Subcutaneous abdominal adipose tissue (tissue), 5 donors: ENCODE results near the gene CXCL3.

Experiments used
- H3K27ac ChIP-seq: one replicate; pipeline ENCODE4 v1.7.0; 2013; ENCODE audit warnings: low read depth, mild to moderate bottlenecking, inconsistent platforms, low read length, moderate library complexity
- H3K27me3 ChIP-seq, 5 donors: one replicate each; pipeline ENCODE4 v1.7.0; 2013; ENCODE audit warnings: low read length in 5 of 5, inconsistent platforms in 1 of 5; ENCODE audit not compliant: control insufficient read depth in 5 of 5, insufficient read depth in 4 of 5
- H3K36me3 ChIP-seq, 5 donors: one replicate each; pipeline ENCODE4 v1.7.0; 2013; ENCODE audit warnings: low read length in 5 of 5; ENCODE audit not compliant: control insufficient read depth in 5 of 5, insufficient read depth in 5 of 5
- H3K4me1 ChIP-seq, 5 donors: one replicate each; pipeline ENCODE4 v1.7.0; 2013; ENCODE audit warnings: low read length in 5 of 5, mild to moderate bottlenecking in 3 of 5, moderate library complexity in 1 of 5; ENCODE audit not compliant: control insufficient read depth in 5 of 5, insufficient read depth in 5 of 5
- H3K4me3 ChIP-seq, 5 donors: one replicate each; pipeline ENCODE4 v1.7.0; 2013; ENCODE audit warnings: low read length in 5 of 5, low read depth in 1 of 5
- H3K9ac ChIP-seq, 5 donors: one replicate each; pipeline ENCODE4 v1.7.0; 2013; ENCODE audit warnings: low read length in 5 of 5, mild to moderate bottlenecking in 4 of 5, moderate library complexity in 3 of 5
- H3K9me3 ChIP-seq, 5 donors: one replicate each; pipeline ENCODE4 v1.7.0; 2013; ENCODE audit warnings: low read length in 5 of 5; ENCODE audit not compliant: control insufficient read depth in 5 of 5
- donor health status: healthy.
- donor health status: healthy.
- donor health status: healthy.
- donor health status: healthy.
- donor health status: healthy.

Gene CXCL3

DNA sequence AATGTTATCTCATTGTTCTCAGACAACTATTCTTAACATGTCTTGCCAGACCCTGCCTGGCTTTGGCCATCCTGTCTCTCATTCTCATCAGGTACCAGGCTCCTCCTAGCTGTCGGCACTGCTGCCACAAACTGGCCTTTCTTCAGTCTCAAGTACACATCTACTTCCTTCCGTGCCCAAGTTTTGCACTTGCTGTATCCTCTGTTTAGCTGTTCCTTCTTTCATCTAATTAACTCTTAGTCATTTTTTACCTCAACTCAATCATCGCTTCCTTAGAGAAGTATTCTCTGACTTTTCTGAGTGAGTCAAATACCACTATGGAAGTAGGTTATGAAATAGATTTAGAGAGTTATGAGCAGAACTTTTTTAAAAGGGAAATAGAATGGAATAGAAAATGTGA, 19.7 kb downstream of the CXCL3 start:
- Histone ChIP-seq H3K9me3 (no peaks in the 10 kb centered on the region), H3K27me3 (no peaks in the 10 kb centered on the region), H3K4me3 (no peak overlapping the region), H3K9ac (no peak overlapping the region), H3K36me3 (no peaks in the 10 kb centered on the region), H3K4me1 (peaks cover 0 to 5% (median 0%) of the 10 kb centered on the region in 5 donors), H3K27ac (no peak overlapping the region)

DNA sequence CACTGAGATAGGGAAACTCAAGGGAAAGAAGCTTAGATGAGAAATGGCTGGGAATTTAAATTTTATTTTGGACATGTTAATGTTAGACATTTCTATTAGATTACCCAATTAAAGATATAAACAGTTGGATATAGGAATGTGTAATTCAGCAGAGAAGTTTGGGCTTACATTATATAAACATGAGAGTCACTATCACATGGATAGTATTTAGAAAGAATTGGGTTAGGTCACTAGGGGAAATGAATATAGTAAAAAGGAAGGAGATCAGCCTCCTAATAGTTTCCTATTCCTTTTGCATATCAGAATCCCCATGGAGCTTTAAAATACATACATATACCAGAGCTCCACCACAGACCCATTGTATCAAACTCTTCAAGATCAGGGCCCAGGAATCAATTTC, 20.4 kb downstream of the CXCL3 start:
- Histone ChIP-seq H3K27me3 (no peaks in the 10 kb centered on the region), H3K27ac (no peak overlapping the region), H3K4me1 (peaks cover 0 to 5% (median 0%) of the 10 kb centered on the region in 5 donors), H3K9ac (no peak overlapping the region), H3K4me3 (no peak overlapping the region), H3K36me3 (no peaks in the 10 kb centered on the region), H3K9me3 (no peaks in the 10 kb centered on the region)

- no peak overlapping the region for H3K9ac ChIP-seq
- H3K4me3 ChIP-seq: no peak overlapping the region
- H3K9me3 ChIP-seq: no peaks in the 10 kb centered on the region
- no peaks in the 10 kb centered on the region for H3K27me3 ChIP-seq
- H3K36me3 ChIP-seq: no peaks in the 10 kb centered on the region
- H3K4me1 ChIP-seq: no peaks in the 10 kb centered on the region
- no peak overlapping the region for H3K27ac ChIP-seq
Measured at GRCh38 chr4:74016068-74016467, 22.4 kb downstream of the CXCL3 start.

- no peak overlapping the region for H3K9ac ChIP-seq
- no peak overlapping the region for H3K4me3 ChIP-seq
- no peaks in the 10 kb centered on the region for H3K36me3 ChIP-seq
- no peaks in the 10 kb centered on the region for H3K9me3 ChIP-seq
- no peaks in the 10 kb centered on the region for H3K27me3 ChIP-seq
- H3K27ac ChIP-seq: no peak overlapping the region
- no peaks in the 10 kb centered on the region for H3K4me1 ChIP-seq
Measured at GRCh38 chr4:74015126-74015780, 23.2 kb downstream of the CXCL3 start.

DNA sequence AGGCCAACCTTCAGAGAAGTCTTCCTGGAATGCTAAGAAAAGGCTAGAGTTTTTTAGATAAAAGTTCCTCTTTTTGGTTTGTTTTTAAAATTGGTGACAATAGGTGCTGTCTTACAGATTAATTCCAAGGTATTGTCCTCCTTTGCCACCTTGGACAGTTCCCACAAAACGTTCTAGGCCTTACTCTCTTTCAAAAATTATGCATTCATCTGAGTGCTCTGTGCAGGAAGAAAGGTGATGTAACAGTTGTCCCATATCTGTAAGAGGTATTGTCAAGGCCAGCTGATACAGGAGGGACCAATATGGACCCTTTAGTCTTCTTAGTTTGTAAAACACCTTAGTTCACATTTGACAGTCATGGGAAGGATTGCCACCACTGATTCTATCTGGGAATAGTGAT, 24.2 kb downstream of the CXCL3 start:
- H3K4me3 ChIP-seq: no peak overlapping the region

DNA sequence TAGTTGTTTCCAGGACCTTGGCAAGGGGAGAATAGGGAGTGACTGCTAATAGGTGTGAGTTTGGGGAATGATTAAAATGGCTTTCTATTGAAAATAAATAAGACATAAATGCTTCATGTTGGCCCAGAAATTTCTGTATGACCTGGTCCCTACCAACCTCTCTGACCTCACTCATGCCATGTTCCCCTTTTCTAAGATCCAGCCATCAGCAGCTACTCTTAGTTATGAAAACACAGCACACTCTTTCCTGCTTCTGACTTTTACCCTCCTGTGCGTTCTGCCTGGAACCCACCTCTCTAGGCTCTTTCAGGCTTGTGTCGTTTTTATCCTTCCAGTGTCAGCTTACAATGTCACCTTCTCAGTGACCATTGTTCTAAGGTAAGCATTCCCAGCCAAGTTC, 25.2 kb downstream of the CXCL3 start:
- no peaks in the 10 kb centered on the region for H3K9me3 ChIP-seq
- H3K4me1 ChIP-seq: no peaks in the 10 kb centered on the region
- no peak overlapping the region for H3K4me3 ChIP-seq
- no peak overlapping the region for H3K9ac ChIP-seq
- H3K36me3 ChIP-seq: no peaks in the 10 kb centered on the region
- no peaks in the 10 kb centered on the region for H3K27me3 ChIP-seq
- no peak overlapping the region for H3K27ac ChIP-seq

More for the DNA sequence above, 24.2 kb downstream of the CXCL3 start:
- Histone ChIP-seq H3K9ac (no peak overlapping the region), H3K36me3 (no peaks in the 10 kb centered on the region), H3K9me3 (no peaks in the 10 kb centered on the region), H3K27ac (no peak overlapping the region), H3K27me3 (no peaks in the 10 kb centered on the region), H3K4me1 (no peaks in the 10 kb centered on the region)

DNA sequence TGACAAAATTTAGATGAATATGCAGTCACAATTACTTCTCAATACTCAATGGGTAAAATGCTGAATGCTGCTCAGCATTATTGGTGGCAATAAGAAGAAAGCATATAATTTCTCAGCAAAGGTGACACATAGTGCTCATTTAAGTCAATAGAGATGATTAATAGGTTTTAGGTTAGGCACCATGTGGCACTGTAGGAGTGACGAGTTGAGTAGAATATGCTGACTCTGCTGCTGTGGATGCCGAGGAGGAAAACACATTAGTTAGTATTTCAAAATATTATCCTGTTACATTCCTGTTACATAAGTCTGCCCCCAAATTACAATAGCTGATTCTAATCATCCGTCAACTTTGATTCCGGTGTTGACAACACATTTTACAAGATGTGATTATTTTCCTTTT, 26.4 kb downstream of the CXCL3 start:
- no peaks in the 10 kb centered on the region for H3K36me3 ChIP-seq
- H3K9ac ChIP-seq: no peak overlapping the region
- H3K27me3 ChIP-seq: no peaks in the 10 kb centered on the region
- no peak overlapping the region for H3K4me3 ChIP-seq
- H3K9me3 ChIP-seq: no peaks in the 10 kb centered on the region
- no peaks in the 10 kb centered on the region for H3K4me1 ChIP-seq
- H3K27ac ChIP-seq: no peak overlapping the region

- Histone ChIP-seq H3K9ac (no peak overlapping the region), H3K4me3 (no peak overlapping the region), H3K4me1 (peaks cover 0 to 6% (median 0%) of the 10 kb centered on the region in 5 donors), H3K9me3 (no peaks in the 10 kb centered on the region), H3K27me3 (no peaks in the 10 kb centered on the region), H3K27ac (no peak overlapping the region), H3K36me3 (no peaks in the 10 kb centered on the region)
Measured at GRCh38 chr4:74009307-74009706, 29.2 kb downstream of the CXCL3 start.

DNA sequence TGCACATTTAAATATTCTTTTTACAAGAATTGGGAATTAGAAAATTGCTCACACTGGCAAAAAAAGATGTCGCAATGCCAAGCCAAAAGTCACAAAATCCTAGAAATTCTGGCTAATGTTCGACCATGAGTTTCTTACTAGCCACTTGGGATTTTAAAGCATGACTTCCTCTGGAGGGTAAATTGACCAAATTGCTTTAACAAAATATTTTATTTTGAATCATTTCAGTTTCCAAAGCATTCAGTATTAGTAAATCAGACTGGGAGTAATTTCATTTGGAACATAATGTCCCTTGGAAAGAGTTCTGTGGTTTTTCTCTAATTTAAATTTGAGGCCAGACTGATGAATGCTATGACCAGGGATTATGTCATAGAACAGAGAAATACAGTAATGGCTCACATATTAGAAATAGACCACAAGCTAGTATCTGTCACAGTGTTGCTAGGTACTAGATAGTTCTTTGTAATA, 32.4 kb downstream of the CXCL3 start:
- Histone ChIP-seq H3K27me3 (no peaks in the 10 kb centered on the region), H3K36me3 (no peaks in the 10 kb centered on the region), H3K4me1 (peaks cover 0 to 6% (median 0%) of the 10 kb centered on the region in 5 donors), H3K4me3 (no peak overlapping the region), H3K9ac (no peak overlapping the region), H3K27ac (no peak overlapping the region), H3K9me3 (no peaks in the 10 kb centered on the region)

DNA sequence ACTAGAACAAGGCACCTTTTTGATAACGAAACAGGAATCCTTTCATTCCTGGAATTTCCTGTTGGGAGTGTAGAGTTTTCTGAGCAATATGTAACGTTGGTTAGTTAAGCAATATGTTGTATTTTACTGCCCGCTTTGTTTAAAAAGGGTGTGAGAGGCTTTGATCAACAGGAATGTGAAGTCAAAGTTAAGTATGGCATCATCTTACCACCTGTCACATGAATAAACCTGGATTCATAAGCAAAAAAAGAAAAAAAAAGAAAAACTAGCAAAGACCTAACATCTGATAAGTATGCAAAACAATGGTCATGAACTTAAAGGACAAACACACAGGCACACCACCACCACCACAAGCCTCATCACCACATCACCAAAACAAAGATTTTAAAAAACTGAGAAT, 33.0 kb downstream of the CXCL3 start:
- Histone ChIP-seq H3K36me3 (no peaks in the 10 kb centered on the region), H3K9me3 (no peaks in the 10 kb centered on the region), H3K27me3 (no peaks in the 10 kb centered on the region), H3K27ac (no peak overlapping the region), H3K4me3 (no peak overlapping the region), H3K4me1 (peaks cover 0 to 6% (median 0%) of the 10 kb centered on the region in 5 donors), H3K9ac (no peak overlapping the region)
